Left hindlimb (tissue), 1 donor: ENCODE measurements around the gene DCTN4.

ENCODE experiments used
- DNase-seq: peaks from one replicate; pipeline ENCODE4 v3.0.0-alpha.2; 2018

The DCTN4 gene

DNA sequence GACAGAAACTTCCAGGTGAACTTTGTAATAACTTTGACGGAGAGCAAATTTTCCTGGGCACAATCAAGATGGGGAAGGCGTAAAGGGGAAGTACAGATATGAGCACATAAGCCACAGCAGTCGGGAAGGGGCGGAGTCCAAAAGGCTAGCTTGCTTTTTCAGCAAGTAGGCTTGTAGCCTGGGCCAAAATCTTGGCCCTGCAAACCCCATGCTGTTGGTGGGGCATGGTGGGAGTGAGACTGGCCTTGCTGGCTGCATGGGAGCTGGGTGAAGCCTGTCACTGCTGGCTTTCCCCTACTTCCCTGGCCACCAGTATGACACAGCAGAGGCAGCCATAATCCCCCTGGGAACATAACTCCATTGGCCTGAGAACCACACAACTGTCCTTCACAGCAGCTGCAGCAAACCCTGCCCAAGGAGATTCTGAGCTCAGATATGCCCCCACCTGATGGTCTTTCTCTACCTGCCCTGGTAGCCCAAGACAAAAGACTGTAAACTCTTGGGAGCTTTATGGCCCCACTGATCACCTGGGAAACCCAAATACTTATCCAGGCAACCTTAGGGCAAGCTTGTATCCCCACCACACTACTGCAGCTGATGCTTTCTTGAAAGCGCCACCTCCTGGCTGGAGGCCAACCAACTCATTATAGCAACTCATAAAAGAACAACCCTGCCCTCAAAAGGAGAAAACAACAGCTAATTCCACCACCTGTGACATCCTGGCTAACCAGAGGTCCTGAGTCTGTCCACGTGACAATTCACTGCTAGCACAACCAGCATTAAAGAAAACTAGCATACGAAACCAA is 24.0 kb downstream of the DCTN4 start:
- peak; percentile 29 for DNase-seq

DNA sequence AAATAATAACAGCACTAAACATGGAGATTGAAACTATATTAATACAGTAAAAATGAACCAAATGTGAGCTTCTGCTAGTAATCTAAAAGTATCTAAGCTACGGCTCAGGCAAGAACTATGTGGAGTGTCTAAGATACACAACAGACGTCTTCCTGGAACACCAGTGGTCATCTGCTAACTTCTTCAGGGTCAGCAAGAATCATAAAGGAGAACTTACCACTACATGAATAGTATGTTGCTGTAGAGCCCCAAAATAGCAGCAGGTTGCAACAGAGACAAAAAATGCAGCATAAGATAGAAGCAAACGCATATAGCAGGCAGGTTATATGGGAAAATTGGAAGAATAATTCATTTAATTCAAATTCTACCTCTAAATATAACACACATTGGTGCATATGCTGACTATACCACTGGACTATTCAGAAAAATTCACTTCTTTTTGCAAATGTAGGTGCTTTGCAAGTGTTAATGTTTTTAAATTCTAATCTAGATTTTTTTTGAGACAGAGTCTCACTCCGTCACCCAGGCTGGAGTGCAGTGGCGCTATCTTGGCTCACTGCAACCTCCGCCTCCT is 27.1 kb downstream of the DCTN4 start:
- DNase-seq: no peak

DNA sequence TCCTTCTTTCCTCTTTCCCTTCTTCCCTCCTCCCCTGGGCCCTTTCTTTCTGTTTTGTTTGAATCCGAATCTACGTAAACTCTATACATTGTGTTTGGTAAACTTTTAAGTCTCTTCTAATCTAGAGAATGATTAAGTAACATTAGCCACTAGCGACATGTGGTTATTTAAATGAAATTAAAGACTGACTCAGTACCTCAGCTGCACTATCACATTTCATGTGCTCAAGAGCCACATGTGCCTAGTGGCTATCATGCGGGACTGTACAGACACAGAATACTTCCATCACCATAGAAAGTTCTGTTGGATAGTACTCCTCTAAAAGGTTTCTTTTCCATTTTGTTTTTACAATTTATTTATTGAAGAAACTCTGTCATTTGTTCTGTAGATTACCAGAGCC is 29.0 kb downstream of the DCTN4 start:
- DNase-seq: no peak

GRCh38 chr5:150723845-150724244 is 35.0 kb downstream of the DCTN4 start:
- DNase-seq: no peak

- DNase-seq: no peak
These were observed 48.7 kb downstream of the DCTN4 start for GRCh38 chr5:150710165-150710564.

DNA sequence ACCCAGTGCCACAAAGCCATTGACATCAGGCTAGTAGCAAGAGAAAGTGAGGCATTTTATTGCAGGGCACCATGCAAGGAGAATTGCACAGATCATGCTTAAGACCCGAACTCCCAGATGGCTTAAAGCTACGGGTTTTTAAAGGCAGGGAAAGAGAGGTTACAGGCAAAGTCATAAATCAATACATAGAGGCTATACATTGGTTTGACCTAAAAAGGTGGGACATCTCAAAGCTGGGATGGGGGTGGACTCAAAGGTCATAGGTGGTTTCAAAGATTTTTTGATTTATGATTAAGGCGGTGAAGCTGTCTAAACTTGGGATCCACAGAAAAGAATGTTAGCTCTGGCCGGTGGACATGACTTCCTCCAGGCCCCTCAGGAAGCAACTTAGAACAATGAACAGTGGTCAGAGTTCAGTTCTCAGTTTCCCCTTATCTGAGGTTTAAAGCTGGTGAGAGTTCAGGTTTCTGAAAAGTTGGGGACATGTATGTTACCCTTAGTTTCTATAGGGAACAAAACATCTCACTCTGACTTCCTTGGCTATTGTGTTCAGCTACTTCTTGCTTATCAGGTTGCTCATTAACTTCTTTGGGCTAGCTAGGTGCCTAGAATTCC is 51.9 kb downstream of the DCTN4 start:
- no peak for DNase-seq

GRCh38 chr5:150703762-150704161 is 55.1 kb downstream of the DCTN4 start:
- DNase-seq: no peak

- peak; percentile 94 for DNase-seq
These were observed 58.0 kb downstream of the DCTN4 start, which contains the start of gene RBM22 for GRCh38 chr5:150700594-150701377. TSS of gene RBM22 (minus strand) at chr5:150701062. CDS start at chr5:150700985, 77 bp downstream.

DNA sequence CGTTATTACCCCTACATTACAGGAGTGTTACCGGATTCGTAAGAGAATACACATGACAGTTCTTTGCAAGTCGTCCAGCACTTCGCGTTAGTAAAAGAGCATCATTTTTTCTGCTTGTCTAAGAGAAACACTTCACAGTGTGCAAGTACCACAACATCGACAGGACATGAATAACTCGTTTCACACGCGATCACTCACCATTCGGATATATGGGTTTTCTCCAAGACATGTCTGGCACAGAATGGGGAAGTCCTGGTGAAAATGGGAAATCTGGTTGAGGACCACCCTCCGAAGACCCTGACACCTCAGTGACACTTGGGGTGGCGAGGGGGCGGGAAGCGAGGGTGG is 58.6 kb downstream of the DCTN4 start:
- DNase-seq: no peak

DNA sequence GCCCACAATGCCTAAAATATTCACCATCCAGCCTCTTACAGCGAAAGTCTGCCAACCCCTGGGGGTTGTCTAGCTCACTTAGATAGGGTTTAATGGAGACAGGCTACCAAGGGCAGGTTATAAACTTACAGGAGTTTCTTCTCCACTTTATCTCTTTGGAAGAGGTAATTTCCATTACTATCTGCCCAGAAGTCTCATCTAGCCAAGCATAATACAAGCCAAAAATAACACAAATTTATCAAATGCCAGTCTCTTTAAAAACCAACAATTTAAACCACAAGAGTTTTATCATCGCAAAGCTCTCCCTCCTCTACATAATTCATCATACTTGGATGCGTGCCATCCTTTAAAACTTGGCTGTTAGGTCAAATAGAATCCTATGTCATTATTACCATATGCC is 64.2 kb downstream of the DCTN4 start:
- DNase-seq: no peak

- DNase-seq: no peak
These were observed 66.5 kb downstream of the DCTN4 start for GRCh38 chr5:150692276-150692675.

DNA sequence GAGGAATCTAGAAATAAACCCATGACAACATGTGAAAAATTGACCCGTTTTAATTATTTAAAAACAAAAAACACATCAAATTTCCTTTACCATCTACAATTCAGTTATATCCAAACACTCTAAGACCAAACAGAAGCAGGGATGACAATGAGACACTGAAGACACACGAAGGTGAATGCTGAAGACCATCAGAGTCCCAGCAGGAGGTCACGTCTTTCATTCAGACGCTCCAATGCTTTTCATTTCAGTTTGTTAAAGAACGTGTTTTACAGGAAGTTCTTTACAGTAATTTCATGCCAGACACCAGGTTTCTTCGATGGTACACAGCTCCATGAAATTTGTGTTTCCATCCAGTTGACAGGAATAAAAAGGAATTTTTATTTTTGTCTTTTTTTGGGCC is 68.1 kb downstream of the DCTN4 start:
- DNase-seq: no peak

GRCh38 chr5:150689120-150689519 is 69.7 kb downstream of the DCTN4 start:
- no peak for DNase-seq

- DNase-seq: no peak
These were observed 82.2 kb downstream of the DCTN4 start for GRCh38 chr5:150676578-150676977.

DNA sequence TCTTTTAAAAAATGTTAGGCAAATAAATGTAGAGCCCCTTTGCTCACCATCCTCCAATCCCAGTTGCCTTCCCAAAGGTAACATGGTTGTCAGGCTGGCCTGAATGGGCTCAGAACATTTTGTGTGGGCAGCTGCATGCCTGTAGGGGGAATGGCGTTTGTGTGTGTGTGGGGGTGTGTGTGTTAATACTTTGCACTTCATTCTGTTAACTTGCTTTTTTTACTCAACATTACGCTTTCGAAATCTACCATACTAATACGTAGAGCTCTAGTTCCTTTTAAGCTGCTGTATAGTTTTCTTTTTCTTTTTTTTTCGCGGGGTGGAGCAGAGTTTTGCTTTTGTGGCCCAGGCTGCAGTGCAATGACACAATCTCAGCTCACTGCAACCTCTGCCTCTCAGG is 83.7 kb downstream of the DCTN4 start:
- DNase-seq: no peak

DNA sequence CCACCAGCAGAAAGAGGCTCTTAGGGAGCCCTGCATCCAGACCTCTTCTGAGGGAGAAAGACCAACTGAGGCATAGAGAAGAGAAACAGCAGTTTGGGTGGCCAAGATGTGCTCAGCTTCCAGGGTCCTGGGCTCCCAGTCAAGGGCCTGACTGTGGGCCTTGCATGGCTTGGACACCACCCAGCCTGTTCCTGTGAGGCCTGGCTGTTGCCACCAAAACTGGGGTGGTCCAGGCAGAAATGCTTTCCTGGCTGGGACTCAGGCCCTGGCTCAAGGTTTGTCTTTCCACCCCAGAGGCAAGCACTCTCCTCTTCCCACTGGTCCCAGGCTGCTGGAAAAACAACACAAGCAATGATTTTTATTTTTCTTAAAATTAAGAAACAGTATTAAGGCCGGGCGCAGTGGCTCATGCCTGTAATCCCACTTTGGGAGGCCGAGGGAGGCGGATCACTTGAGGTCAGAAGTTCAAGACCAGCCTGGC is 84.4 kb downstream of the DCTN4 start:
- DNase-seq: peak; percentile 90

GRCh38 chr5:150672884-150673275 is 85.9 kb downstream of the DCTN4 start:
- DNase-seq: no peak

GRCh38 chr5:150672237-150672883 is 86.5 kb downstream of the DCTN4 start:
- DNase-seq: peak; percentile 77

DNA sequence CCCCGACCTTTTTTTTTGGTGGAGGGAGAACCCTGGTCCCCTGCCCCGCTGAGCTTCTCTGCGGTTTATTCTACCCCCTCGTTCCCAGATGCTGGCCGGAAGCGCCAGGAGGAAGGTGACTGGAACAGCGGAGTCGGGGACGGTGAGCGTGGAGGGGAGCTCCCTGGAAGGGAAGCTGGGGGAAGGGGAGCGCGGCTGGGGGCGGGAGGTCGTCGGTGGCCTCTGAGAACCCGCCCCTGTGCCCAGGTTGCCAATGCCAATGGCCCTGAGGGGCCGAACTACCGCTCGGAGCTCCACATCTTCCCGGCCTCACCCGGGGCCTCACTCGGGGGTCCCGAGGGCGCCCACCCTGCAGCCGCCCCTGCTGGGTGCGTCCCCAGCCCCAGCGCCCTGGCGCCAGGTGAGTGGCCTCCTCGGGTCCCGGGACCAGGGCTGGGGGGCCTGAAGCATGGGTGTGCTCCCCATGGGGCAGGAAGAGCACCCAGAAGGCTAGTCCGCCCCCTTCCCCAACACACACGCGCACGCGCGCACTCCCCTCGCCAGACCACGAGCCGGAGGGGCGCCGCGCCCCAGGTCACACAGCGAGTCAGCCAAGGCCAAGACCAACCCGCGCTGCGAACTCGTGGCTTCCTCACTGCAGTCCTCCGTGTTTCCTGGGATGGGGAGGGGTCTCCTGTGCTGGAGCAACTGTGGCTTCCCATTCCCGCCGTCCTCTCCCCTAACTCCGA is 87.1 kb downstream of the DCTN4 start:
- no peak for DNase-seq

GRCh38 chr5:150670948-150671310 is 87.9 kb downstream of the DCTN4 start:
- DNase-seq: no peak

DNA sequence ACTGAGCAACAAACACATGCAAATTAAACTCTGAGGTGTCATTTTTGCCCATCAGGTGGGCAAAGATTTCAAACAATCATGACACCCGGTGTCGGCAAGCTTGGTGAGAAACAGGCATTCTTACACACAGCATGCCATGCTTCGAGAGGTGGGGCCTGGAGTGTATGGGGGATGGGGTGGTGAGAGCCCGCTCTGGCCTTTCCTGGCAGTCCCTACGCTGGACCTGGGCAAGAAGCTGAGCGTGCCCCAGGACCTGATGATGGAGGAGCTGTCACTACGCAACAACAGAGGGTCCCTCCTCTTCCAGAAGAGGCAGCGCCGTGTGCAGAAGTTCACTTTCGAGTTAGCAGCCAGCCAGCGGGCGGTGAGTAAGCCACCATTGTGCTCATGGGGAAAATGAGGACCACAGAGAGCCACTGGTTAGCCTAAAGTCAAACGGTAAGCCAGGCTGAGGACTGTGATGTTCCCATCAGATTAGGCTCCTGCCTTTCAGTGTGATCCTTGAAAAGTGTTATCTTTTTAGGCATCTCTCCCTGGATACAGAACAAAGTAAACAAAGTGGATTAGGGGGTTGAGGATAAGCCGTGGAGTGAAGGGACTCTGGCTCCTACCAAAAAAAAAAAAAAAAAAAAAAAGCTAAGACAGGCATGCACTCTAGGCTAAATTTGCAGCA is 88.4 kb downstream of the DCTN4 start:
- no peak for DNase-seq

DNA sequence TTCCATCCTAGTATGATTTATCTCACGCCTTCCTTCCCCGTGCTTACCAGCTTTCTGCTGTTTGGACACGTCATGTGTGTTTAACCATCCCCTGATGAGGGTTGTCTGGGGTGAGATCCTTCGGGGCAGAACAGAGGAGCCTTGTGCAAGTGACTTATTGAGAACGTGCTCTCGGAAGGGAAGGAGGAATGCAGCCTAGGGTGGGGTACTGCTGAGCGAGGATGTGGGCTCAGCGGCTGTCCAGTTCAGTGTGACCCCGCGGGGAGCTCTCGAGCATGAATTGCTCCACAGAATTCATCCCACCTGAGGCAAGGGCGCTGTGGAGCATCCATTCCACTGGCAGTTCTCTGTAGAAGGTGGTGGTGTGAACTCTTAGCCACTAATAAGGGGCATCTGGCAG is 93.8 kb downstream of the DCTN4 start:
- no peak for DNase-seq
